HepG2 (cell line): ENCODE measurements around the gene PDE4D. TPM values are rescaled to one million over a fixed set of nuclear protein-coding genes. Genes with fewer than 3 reads are reported as not detected.

Source experiments
- ATAC-seq: fragments of 200-7000 bp; cut with Tn5 transposase; 3 replicates; pipeline ENCODE4 v1.9.1; 2020; ENCODE audit warnings: mild to moderate bottlenecking, moderate library complexity
- BruUV-seq: library from RNA; stranded (reverse); fragments of 400-500 nt; replicated peaks from 2 replicates; lab custom pipeline; 2021; lab: Mats Ljungman, UMichigan
- CTCF ChIA-PET: fragments of 300-600 bp; formaldehyde crosslinking; extraction: SDS; loops from one replicate; lab custom pipeline; 2021; ENCODE audit warnings: low total read pairs, inconsistent platforms, low intra/inter-chr PET ratio; lab: Yijun Ruan, JAX
- POLR2A ChIA-PET: fragments of 350-600 bp; sonication (Branson Sonifier 250); formaldehyde crosslinking; loops from one replicate; lab custom pipeline; 2020; ENCODE audit warnings: antibody characterized with exemption, inconsistent platforms; lab: Yijun Ruan, JAX
- DNase-seq: peaks from one replicate; pipeline ENCODE4 v3.0.0-alpha.2; 2015; ENCODE audit warnings: low spot score
- FAIRE-seq: peaks from 3 replicates; lab custom pipeline; 2011; peaks lifted over from hg19 to GRCh38; lab: Jason Lieb, UNC
- H2AFZ ChIP-seq: one replicate; pipeline ENCODE4 v1.6.1; 2011; ENCODE audit warnings: low read length, inconsistent platforms
- H3K27ac ChIP-seq: fragments of 300-600 bp; 3 replicates; pipeline ENCODE4 v1.8.0; 2011; ENCODE audit warnings: mixed run types, mild to moderate bottlenecking, mixed read lengths, low read length, inconsistent platforms; ENCODE audit not compliant: insufficient read depth; ENCODE audit errors: extremely low read length
- H3K27me3 ChIP-seq, 2 experiments: fragments of 200-600 bp in 1 of 2; 2 replicates in 1 of 2; 3 replicates in 1 of 2; pipeline versions ENCODE4 v1.6.0 to v1.8.0; 2011; ENCODE audit warnings: low read length in 2 of 2, mild to moderate bottlenecking in 2 of 2, moderate library complexity in 2 of 2, inconsistent platforms in 1 of 2; ENCODE audit not compliant: insufficient read depth in 2 of 2, control insufficient read depth in 1 of 2
- H3K36me3 ChIP-seq, 2 experiments: fragments of 200-600 bp in 1 of 2; replicated peaks in 1 of 2; 2 replicates in 1 of 2; 3 replicates in 1 of 2; pipeline versions ENCODE4 v1.5.1 to v1.8.0; 2011; ENCODE audit warnings: low read length in 2 of 2, inconsistent platforms in 1 of 2; ENCODE audit not compliant: insufficient read depth in 2 of 2, control insufficient read depth in 1 of 2
- H3K4me1 ChIP-seq: 2 replicates; pipeline ENCODE4 v1.5.1; 2012; ENCODE audit warnings: low read length, inconsistent platforms; ENCODE audit not compliant: insufficient read depth
- H3K4me2 ChIP-seq: 2 replicates; pipeline ENCODE4 v1.6.0; 2011; ENCODE audit warnings: low read depth, low read length, inconsistent platforms
- H3K4me3 ChIP-seq, 3 experiments: fragments of 200-600 bp in 1 of 3; sonication (generic), shearing (Covaris generic) in 1 of 3; replicated peaks in 1 of 3; 2 replicates each; pipeline ENCODE4 v1.5.1; 2011 to 2016; ENCODE audit warnings: low read length in 3 of 3, inconsistent platforms in 2 of 3, low read depth in 2 of 3, mild to moderate bottlenecking in 2 of 3, control low read depth in 1 of 3, mixed read lengths in 1 of 3; ENCODE audit not compliant: insufficient read depth in 1 of 3
- H3K79me2 ChIP-seq: one replicate; pipeline ENCODE4 v1.6.1; 2011; ENCODE audit warnings: low read length, inconsistent platforms; ENCODE audit not compliant: insufficient read depth
- H3K9ac ChIP-seq: 2 replicates; pipeline ENCODE4 v1.6.0; 2011; ENCODE audit warnings: mild to moderate bottlenecking, low read depth, low read length, inconsistent platforms; ENCODE audit not compliant: insufficient read depth
- H3K9me3 ChIP-seq: 2 replicates; pipeline ENCODE4 v1.5.1; 2012; ENCODE audit warnings: mild to moderate bottlenecking, low read length
- H4K20me1 ChIP-seq: 2 replicates; pipeline ENCODE4 v1.6.0; 2011; ENCODE audit warnings: inconsistent platforms, mild to moderate bottlenecking, low read length, moderate library complexity; ENCODE audit not compliant: insufficient read depth
- DR1 ChIP-seq: sonication (generic); formaldehyde crosslinking; IDR thresholded peaks from 2 replicates; pipeline ENCODE4 v1.8.0; 2021; ENCODE audit warnings: mild to moderate bottlenecking, missing genetic modification reagents, inconsistent platforms
- ELF3 ChIP-seq: IDR thresholded peaks from 2 replicates; pipeline ENCODE4 v1.6.1; 2016; ENCODE audit warnings: missing genetic modification reagents, missing compliant biosample characterization
- KLF16 ChIP-seq, 2 experiments: sonication (generic) in 1 of 2; formaldehyde crosslinking in 1 of 2; IDR thresholded peaks; 2 replicates each; pipeline versions ENCODE4 v1.6.1 to v1.8.0; 2016 to 2023; ENCODE audit warnings: missing genetic modification reagents in 2 of 2, missing compliant biosample characterization in 1 of 2
- MIER3 ChIP-seq: IDR thresholded peaks from 2 replicates; pipeline ENCODE4 v1.6.1; 2016; ENCODE audit warnings: missing compliant biosample characterization, borderline replicate concordance
- NBN ChIP-seq: fragments of 450-650 bp; conservative IDR thresholded peaks from 2 replicates; pipeline ENCODE4 v1.6.1; 2017
- PHF20 ChIP-seq: sonication (generic); formaldehyde crosslinking; IDR thresholded peaks from 2 replicates; pipeline ENCODE4 v1.5.0; 2020; ENCODE audit warnings: mild to moderate bottlenecking, missing genetic modification reagents
- RBM39 ChIP-seq: fragments of 200-400 bp; formaldehyde crosslinking; IDR thresholded peaks from one replicate; pipeline ENCODE4 v1.6.1; 2018; ENCODE audit warnings: antibody characterized with exemption, mild to moderate bottlenecking, low read depth, low read length; ENCODE audit not compliant: poor library complexity, severe bottlenecking
- SALL1 ChIP-seq: sonication (generic); formaldehyde crosslinking; IDR thresholded peaks from 2 replicates; pipeline ENCODE4 v1.8.0; 2022; ENCODE audit warnings: mild to moderate bottlenecking, missing genetic modification reagents
- SRSF9 ChIP-seq: fragments of 200-400 bp; formaldehyde crosslinking; IDR thresholded peaks from 2 replicates; pipeline ENCODE4 v1.6.1; 2018; ENCODE audit warnings: borderline replicate concordance, mild to moderate bottlenecking, low read depth, low read length; ENCODE audit not compliant: insufficient read depth, poor library complexity, severe bottlenecking
- ZBED4 ChIP-seq: sonication (generic); formaldehyde crosslinking; IDR thresholded peaks from 2 replicates; pipeline ENCODE4 v1.4.0; 2020; ENCODE audit warnings: missing genetic modification reagents, borderline replicate concordance
- ZNF770 ChIP-seq: sonication (generic); formaldehyde crosslinking; IDR thresholded peaks from 2 replicates; pipeline ENCODE4 v1.5.0; 2020; ENCODE audit warnings: mild to moderate bottlenecking, missing genetic modification reagents
- ZNF83 ChIP-seq: sonication (generic); formaldehyde crosslinking; IDR thresholded peaks from 2 replicates; pipeline ENCODE4 v1.4.0; 2020; ENCODE audit warnings: missing genetic modification reagents, mild to moderate bottlenecking, borderline replicate concordance
- WGBS: methylation state at CpG from one replicate; pipeline ENCODE4 v1.1.6; 2017; ENCODE audit warnings: low lambda C conversion rate; 5-methylcytosine and 5-hydroxymethylcytosine counted together
- in situ Hi-C: cut with HindIII; loops from 2 replicates; pipeline ENCODE4 v1.10.0; 2017; ENCODE audit warnings: low pct_unique_long_range_greater_than_20kb; ENCODE audit not compliant: extremely low pct_ligation_motif_present
- intact Hi-C: fragments of 100-400 bp; cut with micrococcal nuclease; formaldehyde crosslinking; loops from one replicate; pipeline ENCODE4 v1.10.0; 2022; ENCODE audit not compliant: unreplicated experiment
- polyA plus RNA-seq, 8 experiments: library from polyadenylated mRNA; depleted of rRNA in 3 of 8; stranded (reverse) in 7 of 8; unstranded in 1 of 8; fragments of >200 nt; fragmentation: Illumina TruSeq in 4 of 8; extraction: Trizol in 4 of 8; gene quantifications; 2 replicates each; pipeline versions ENCODE4 v1.2.1 to v1.2.3, GENCODE V29; 2011 to 2016; ENCODE audit warnings: low read depth in 4 of 8, missing spikeins in 1 of 8, mixed read lengths in 1 of 8; ENCODE audit not compliant: insufficient read depth in 1 of 8
- total RNA-seq, 5 experiments: library from RNA; depleted of rRNA; stranded (reverse); fragments of >200 nt; fragmentation: Illumina TruSeq; extraction: Trizol; gene quantifications; 2 replicates each; pipeline ENCODE4 v1.2.3, GENCODE V29; 2016; ENCODE audit warnings: low read depth in 1 of 5

The PDE4D gene
- total and polyA plus RNA-seq, 2 of the 13 experiments (the other 11 are each of a cell fraction or from before 2014, with no cell fraction given), result 7.0 to 12.2 TPM

GRCh38 chr5:59843511-59844213 lies 49.9 kb downstream of the PDE4D start (continued):
- no peak for TF ChIP-seq ZNF83
- no peak for TF ChIP-seq KLF16 (CRISPR knock-in tag; IDR thresholded peaks at IDR 0.05)
- TF ChIP-seq, all 625 proteins: peak for 0

DNA sequence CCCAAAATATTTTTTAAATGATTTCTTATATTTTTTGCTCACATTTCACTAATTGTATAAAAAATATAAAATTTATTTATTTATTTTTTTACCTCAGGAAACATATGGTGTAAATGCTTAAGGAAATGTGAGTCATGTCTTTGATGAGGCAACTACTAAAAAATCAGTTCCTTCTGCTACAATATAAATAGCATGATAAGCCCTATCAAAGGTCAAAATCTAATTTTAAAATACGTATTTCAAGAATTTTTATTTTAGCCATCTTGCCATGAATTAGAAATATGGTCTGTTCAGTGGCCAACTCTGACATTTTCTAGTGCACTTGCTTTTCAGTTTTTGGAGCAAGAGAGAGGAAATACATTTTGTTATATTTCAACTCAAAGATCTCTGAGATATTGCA lies 50.5 kb downstream of the PDE4D start:
- H3K4me2 ChIP-seq, result no peak overlapping the region
- no peak for ATAC-seq
- 93% methylated on average over 1 of the region's 1 CpG for WGBS
- no peaks in the 10 kb centered on the region for H3K79me2 ChIP-seq
- FAIRE-seq, result no peak
- H3K27me3 ChIP-seq, result no peaks in the 10 kb centered on the region
- no peak overlapping the region for H3K27ac ChIP-seq
- DNase-seq, result no peak
- no peak overlapping the region for H3K9ac ChIP-seq
- no TSS peak for BruUV-seq
- H4K20me1 ChIP-seq, result no peaks in the 10 kb centered on the region
- ChIA-PET CTCF (no interaction called here), POLR2A (no interaction called here)
- no peaks in the 10 kb centered on the region for H3K9me3 ChIP-seq
- H2AFZ ChIP-seq, result no peak overlapping the region
- no peaks in the 10 kb centered on the region for H3K4me1 ChIP-seq
- in situ Hi-C loops, result no loop called here
- intact Hi-C loops, result no loop called here
- no peaks in the 10 kb centered on the region for H3K36me3 ChIP-seq
- H3K4me3 ChIP-seq, result no peak overlapping the region
- TF ChIP-seq SRSF9, result no peak
- no peak for TF ChIP-seq PHF20 (CRISPR knock-in tag)
- TF ChIP-seq DR1 (CRISPR knock-in tag), result no peak
- TF ChIP-seq NBN, result no peak
- no peak for TF ChIP-seq ZBED4
- TF ChIP-seq SALL1 (CRISPR knock-in tag), result no peak
- no peak for TF ChIP-seq ZNF770 (CRISPR knock-in tag)
- TF ChIP-seq MIER3 (CRISPR knock-in tag), result no peak
- no peak for TF ChIP-seq RBM39
- no peak for TF ChIP-seq ELF3 (CRISPR knock-in tag)
